BJ (cell line): ENCODE measurements around the gene ZNF93. TPM values are rescaled to one million over a fixed set of nuclear protein-coding genes. Genes with fewer than 3 reads are reported as not detected.
A peak's percentile ranks its signal among the peaks of the same experiment; 100 is the strongest.
"Not testable (repeated sequence)": the region's sequence is repeated elsewhere in the genome, so short reads cannot be mapped to it uniquely, and the experiment has no call there.

Experiments
- CTCF ChIA-PET: fragments of 350-600 bp; formaldehyde crosslinking; extraction: SDS; loops from one replicate; lab custom pipeline; 2021; ENCODE audit warnings: antibody characterized with exemption, inconsistent platforms; lab: Yijun Ruan, JAX
- POLR2A ChIA-PET: fragments of 300-600 bp; sonication (Branson Sonifier 250); formaldehyde crosslinking; extraction: SDS; loops from one replicate; lab custom pipeline; 2021; ENCODE audit warnings: antibody characterized with exemption; lab: Charles Lee
- DNase-seq: peaks from one replicate; pipeline ENCODE4 v3.0.0-alpha.2; 2011; ENCODE audit warnings: low read depth
- H3K27me3 ChIP-seq: 2 replicates; pipeline ENCODE4 v1.6.0; 2011; ENCODE audit warnings: low read length; ENCODE audit not compliant: control insufficient read depth, insufficient read depth
- H3K36me3 ChIP-seq: 2 replicates; pipeline ENCODE4 v1.5.1; 2011; ENCODE audit warnings: low read length; ENCODE audit not compliant: control insufficient read depth, insufficient read depth
- H3K4me3 ChIP-seq: 2 replicates; pipeline ENCODE4 v1.5.1; 2011; ENCODE audit warnings: low read depth, mild to moderate bottlenecking, control low read depth, low read length
- CTCF ChIP-seq: IDR thresholded peaks from 2 replicates; pipeline ENCODE4 v1.5.1; 2011; ENCODE audit warnings: low read depth, mild to moderate bottlenecking, control low read depth, inconsistent platforms, low read length, moderate library complexity; ENCODE audit not compliant: insufficient read depth
- polyA plus RNA-seq: library from polyadenylated mRNA; depleted of rRNA; stranded (reverse); fragments of >200 nt; gene quantifications from 2 replicates; pipeline ENCODE4 v1.2.3, GENCODE V29; 2011

The ZNF93 gene
- polyA plus RNA-seq, 1 experiment: 4.3 TPM

GRCh38 chr19:19866611-19867248 lies 34.0 kb upstream of the ZNF93 start:
- Histone ChIP-seq H3K36me3 (no peaks in the 10 kb centered on the region), H3K27me3 (no peaks in the 10 kb centered on the region), H3K4me3 (peak overlapping the region; percentile 80)
- TF ChIP-seq CTCF: no peak
- ChIA-PET POLR2A (no interaction called here), CTCF (interaction anchor here (0.6 to 1.8 kb wide), 2 partner anchors 10 to 85 kb away, joined by 3 read pairs; no protein-coding TSS in a partner anchor)
- no peak for DNase-seq

- H3K4me3 ChIP-seq, H3K36me3 ChIP-seq, H3K27me3 ChIP-seq, POLR2A ChIA-PET, CTCF ChIA-PET, DNase-seq: not testable (repeated sequence)
Measured at GRCh38 chr19:19870086-19870485, 30.7 kb upstream of the ZNF93 start.

- CTCF ChIA-PET: no interaction called here
- TF ChIP-seq CTCF: no peak
Measured at GRCh38 chr19:19871932-19872331, 28.8 kb upstream of the ZNF93 start.

GRCh38 chr19:19873381-19873780 lies 27.4 kb upstream of the ZNF93 start:
- H3K27me3 ChIP-seq: no peaks in the 10 kb centered on the region
- ChIA-PET CTCF (no interaction called here), POLR2A (no interaction called here)
- H3K4me3 ChIP-seq: no peak overlapping the region
- DNase-seq: no peak
- H3K36me3 ChIP-seq: no peaks in the 10 kb centered on the region; the same call in 1 of the 2 replicates
- TF ChIP-seq CTCF: no peak

More at GRCh38 chr19:19871932-19872331, 28.8 kb upstream of the ZNF93 start:
- no peaks in the 10 kb centered on the region; the same call in 1 of the 2 replicates for H3K36me3 ChIP-seq
- no peak for DNase-seq
- POLR2A ChIA-PET: no interaction called here
- H3K4me3 ChIP-seq: no peak overlapping the region
- no peaks in the 10 kb centered on the region for H3K27me3 ChIP-seq

- no peaks in the 10 kb centered on the region for H3K27me3 ChIP-seq
- ChIA-PET POLR2A (no interaction called here), CTCF (no interaction called here)
- DNase-seq: no peak
- peaks cover 2% of the 10 kb centered on the region for H3K36me3 ChIP-seq
- no peak overlapping the region for H3K4me3 ChIP-seq
- TF ChIP-seq CTCF: no peak
Measured at GRCh38 chr19:19877724-19878123, 23.0 kb upstream of the ZNF93 start.

GRCh38 chr19:19884583-19884982 lies 16.2 kb upstream of the ZNF93 start:
- peaks cover 3% of the 10 kb centered on the region for H3K36me3 ChIP-seq
- no peak overlapping the region for H3K4me3 ChIP-seq
- POLR2A ChIA-PET: no interaction called here
- DNase-seq: no peak
- H3K27me3 ChIP-seq: no peaks in the 10 kb centered on the region
- CTCF ChIA-PET: no interaction called here
- TF ChIP-seq CTCF: no peak

GRCh38 chr19:19892055-19892941 lies 8.4 kb upstream of the ZNF93 start:
- H3K4me3 ChIP-seq, DNase-seq, POLR2A ChIA-PET, H3K27me3 ChIP-seq, CTCF ChIA-PET, H3K36me3 ChIP-seq: not testable (repeated sequence)
